ENCODE measurements around the gene KSR1. TPM values are rescaled to one million over a fixed set of nuclear protein-coding genes. Genes with fewer than 3 reads are reported as not detected.

The KSR1 gene
- total RNA-seq, 1 donor from 2014 or later: 60.6 TPM

DNA sequence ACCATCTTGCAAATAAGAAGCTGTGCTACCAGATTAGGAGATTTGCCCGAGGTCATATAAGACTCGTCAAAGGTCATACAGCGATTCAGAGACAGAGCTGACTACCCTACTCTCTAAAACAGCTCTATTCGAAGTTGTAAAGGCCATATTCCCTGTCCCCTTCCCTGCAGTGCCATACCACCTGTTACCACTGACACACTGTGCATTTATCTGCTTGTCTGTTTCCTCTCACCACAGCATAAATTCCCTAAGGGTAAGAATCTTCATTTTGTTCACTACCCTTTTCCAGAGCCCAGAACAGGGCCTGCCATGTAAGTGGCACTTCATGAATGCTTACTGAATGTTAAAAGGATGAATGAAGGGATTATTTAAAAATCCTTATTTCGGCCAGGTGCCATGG is 3.4 kb upstream of the KSR1 start:
- no peaks in the 10 kb centered on the region for H3K36me3 Mint-ChIP-seq (ENCODE audit: low read depth)
- H3K27me3 Mint-ChIP-seq (ENCODE audit: low read depth): no peaks in the 10 kb centered on the region
- H3K27ac Mint-ChIP-seq (ENCODE audit: unreplicated experiment): no peak overlapping the region
- TF ChIP-seq, protein P1, sequence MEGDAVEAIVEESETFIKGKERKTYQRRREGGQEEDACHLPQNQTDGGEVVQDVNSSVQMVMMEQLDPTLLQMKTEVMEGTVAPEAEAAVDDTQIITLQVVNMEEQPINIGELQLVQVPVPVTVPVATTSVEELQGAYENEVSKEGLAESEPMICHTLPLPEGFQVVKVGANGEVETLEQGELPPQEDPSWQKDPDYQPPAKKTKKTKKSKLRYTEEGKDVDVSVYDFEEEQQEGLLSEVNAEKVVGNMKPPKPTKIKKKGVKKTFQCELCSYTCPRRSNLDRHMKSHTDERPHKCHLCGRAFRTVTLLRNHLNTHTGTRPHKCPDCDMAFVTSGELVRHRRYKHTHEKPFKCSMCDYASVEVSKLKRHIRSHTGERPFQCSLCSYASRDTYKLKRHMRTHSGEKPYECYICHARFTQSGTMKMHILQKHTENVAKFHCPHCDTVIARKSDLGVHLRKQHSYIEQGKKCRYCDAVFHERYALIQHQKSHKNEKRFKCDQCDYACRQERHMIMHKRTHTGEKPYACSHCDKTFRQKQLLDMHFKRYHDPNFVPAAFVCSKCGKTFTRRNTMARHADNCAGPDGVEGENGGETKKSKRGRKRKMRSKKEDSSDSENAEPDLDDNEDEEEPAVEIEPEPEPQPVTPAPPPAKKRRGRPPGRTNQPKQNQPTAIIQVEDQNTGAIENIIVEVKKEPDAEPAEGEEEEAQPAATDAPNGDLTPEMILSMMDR (IDR thresholded peaks at IDR 0.05): no peak
- no peak for DNase-seq (ENCODE audit: low spot score)
- H3K4me1 Mint-ChIP-seq (ENCODE audit: low read depth): peaks cover 28% of the 10 kb centered on the region
- no peaks in the 10 kb centered on the region for H3K9me3 Mint-ChIP-seq (ENCODE audit: low read depth)
- no peak overlapping the region for H3K4me3 Mint-ChIP-seq (ENCODE audit: unreplicated experiment)

DNA sequence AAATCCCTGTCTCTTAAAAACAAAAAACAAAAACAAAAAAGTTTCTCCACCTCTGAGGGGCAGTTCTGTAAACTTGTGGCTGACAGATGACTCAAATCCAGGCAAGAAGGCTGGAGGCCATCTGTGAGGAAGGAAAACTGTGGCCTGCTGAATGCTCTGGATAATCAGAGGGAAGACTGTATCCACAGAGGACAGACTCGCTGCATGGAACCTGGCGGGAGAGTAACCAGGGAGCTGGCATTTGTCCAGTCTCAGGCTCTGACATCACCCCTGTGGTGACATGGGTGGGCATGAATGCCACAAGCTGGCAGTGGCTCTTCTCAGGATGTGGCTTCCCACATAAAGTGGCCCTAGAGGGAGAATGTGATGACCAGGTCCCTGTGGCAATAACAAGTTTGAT is 2.8 kb upstream of the KSR1 start:
- no peaks in the 10 kb centered on the region for H3K36me3 Mint-ChIP-seq (ENCODE audit: low read depth)
- no peak for DNase-seq (ENCODE audit: low spot score)
- peak overlapping the region; percentile 14 for H3K27ac Mint-ChIP-seq (ENCODE audit: unreplicated experiment)
- TF ChIP-seq, protein P1 (IDR thresholded peaks at IDR 0.05): no peak
- H3K4me1 Mint-ChIP-seq (ENCODE audit: low read depth): peaks cover 28% of the 10 kb centered on the region
- no peaks in the 10 kb centered on the region for H3K9me3 Mint-ChIP-seq (ENCODE audit: low read depth)
- H3K4me3 Mint-ChIP-seq (ENCODE audit: unreplicated experiment): no peak overlapping the region
- H3K27me3 Mint-ChIP-seq (ENCODE audit: low read depth): no peaks in the 10 kb centered on the region

GRCh38 chr17:27454089-27454488 is 2.2 kb upstream of the KSR1 start:
- no peaks in the 10 kb centered on the region for H3K27me3 Mint-ChIP-seq (ENCODE audit: low read depth)
- H3K36me3 Mint-ChIP-seq (ENCODE audit: low read depth): no peaks in the 10 kb centered on the region
- H3K4me1 Mint-ChIP-seq (ENCODE audit: low read depth): peaks cover 29% of the 10 kb centered on the region
- no peak for DNase-seq (ENCODE audit: low spot score)
- H3K27ac Mint-ChIP-seq (ENCODE audit: unreplicated experiment): no peak overlapping the region
- TF ChIP-seq, protein P1 (IDR thresholded peaks at IDR 0.05): no peak
- H3K9me3 Mint-ChIP-seq (ENCODE audit: low read depth): no peaks in the 10 kb centered on the region
- no peak overlapping the region for H3K4me3 Mint-ChIP-seq (ENCODE audit: unreplicated experiment)

DNA sequence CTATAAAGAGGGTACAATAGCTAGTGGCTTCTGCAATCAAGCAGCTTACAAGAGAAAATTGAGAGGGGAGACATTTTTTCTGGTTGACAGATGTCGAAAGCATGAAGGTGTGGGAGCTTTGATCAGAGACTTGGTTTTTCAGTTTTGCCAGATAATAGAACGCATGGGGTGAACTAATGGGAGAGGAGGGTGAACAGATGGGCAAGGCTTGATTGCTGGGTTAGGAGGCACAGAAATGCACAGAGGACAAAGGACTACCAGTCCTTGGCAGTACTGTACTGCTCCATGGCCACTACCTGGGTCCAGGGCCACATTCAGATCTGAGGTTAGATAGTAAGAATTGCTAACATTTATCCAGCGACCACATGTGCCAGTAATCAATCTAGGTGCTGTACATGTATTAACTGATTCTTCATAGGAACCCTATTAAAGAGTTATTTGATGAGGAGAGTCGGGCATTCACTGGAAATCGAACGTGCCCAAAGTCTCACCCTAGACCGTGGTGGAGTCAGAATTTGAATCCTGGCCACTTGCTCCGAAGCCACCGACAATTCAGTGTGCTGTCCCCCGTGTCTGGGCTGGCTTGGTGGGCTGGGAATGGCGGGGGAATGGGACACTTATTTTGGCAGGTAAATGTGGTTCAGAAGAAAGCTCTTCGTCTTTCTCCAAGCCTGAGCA is 873 bp upstream of the KSR1 start:
- Mint-ChIP-seq H3K27ac (ENCODE audit: unreplicated experiment) (peak overlapping the region; percentile 65), H3K9me3 (ENCODE audit: low read depth) (no peaks in the 10 kb centered on the region), H3K27me3 (ENCODE audit: low read depth) (no peaks in the 10 kb centered on the region), H3K36me3 (ENCODE audit: low read depth) (no peaks in the 10 kb centered on the region), H3K4me1 (ENCODE audit: low read depth) (peaks cover 33% of the 10 kb centered on the region), H3K4me3 (ENCODE audit: unreplicated experiment) (peak overlapping the region; percentile 62)
- TF ChIP-seq, protein P1 (IDR thresholded peaks at IDR 0.05): no peak
- DNase-seq (ENCODE audit: low spot score): no peak

DNA sequence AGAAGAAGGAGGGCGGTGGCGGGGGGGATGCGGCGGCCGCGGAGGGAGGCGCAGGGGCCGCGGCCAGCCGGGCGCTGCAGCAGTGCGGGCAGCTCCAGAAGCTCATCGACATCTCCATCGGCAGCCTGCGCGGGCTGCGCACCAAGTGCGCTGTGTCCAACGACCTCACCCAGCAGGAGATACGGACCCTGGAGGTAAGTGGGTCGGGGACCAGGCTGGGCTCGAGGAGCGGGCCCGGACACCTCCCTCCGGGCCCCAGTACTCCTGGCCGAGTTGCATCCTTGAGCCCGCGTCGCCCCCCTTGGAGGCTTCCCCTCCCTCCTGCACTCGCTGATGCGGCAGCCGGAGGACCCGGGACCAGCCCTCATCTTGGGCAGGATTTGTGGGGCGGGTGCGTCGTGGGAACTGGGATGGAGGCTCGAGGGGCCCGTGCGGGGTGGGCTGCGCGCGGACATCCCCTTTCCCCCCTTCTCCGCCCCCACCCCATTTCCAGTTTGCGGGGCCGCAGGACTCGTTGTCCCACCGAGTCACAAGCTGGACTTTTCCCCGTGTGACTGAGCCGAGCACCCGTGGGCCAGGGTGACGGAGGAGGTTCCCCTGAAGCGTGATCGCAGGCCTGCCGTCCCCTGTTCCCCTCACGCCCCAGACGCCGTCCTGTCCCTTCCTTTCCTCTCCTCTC is 572 bp downstream of the KSR1 start:
- peak overlapping the region; percentile 92 for H3K4me3 Mint-ChIP-seq (ENCODE audit: unreplicated experiment)
- H3K36me3 Mint-ChIP-seq (ENCODE audit: low read depth): no peaks in the 10 kb centered on the region
- DNase-seq (ENCODE audit: low spot score): no peak
- H3K9me3 Mint-ChIP-seq (ENCODE audit: low read depth): no peaks in the 10 kb centered on the region
- H3K27ac Mint-ChIP-seq (ENCODE audit: unreplicated experiment): peak overlapping the region; percentile 55
- H3K27me3 Mint-ChIP-seq (ENCODE audit: low read depth): no peaks in the 10 kb centered on the region
- peaks cover 40% of the 10 kb centered on the region for H3K4me1 Mint-ChIP-seq (ENCODE audit: low read depth)
- TF ChIP-seq, protein P1 (IDR thresholded peaks at IDR 0.05): no peak
